ENCODE data around the gene OR10D3.
"Not testable (repeated sequence)": the region's sequence is repeated elsewhere in the genome, so short reads cannot be mapped to it uniquely, and the experiment has no call there.

OR10D3 gene, protein sequence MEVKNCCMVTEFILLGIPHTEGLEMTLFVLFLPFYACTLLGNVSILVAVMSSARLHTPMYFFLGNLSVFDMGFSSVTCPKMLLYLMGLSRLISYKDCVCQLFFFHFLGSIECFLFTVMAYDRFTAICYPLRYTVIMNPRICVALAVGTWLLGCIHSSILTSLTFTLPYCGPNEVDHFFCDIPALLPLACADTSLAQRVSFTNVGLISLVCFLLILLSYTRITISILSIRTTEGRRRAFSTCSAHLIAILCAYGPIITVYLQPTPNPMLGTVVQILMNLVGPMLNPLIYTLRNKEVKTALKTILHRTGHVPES

DNA sequence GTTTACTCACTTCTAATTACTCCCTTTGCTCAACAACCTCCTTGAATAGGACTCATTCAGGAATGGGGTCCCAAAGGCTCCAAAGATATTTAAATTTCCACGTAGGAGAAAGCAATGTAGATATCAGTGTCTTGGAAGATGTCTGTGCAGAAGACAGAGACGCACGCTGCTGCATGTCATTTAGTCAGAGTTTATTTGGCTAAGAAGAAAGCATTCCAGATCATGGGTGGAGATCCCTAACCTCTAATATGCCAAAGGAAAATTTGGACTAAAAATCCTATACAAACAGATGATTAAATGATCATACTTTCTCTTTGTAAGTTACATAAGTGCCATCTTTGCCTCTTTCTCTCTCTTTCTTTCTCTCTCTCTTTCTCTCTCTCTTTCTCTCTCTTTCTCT lies at the start of gene OR10D3:
TSS of gene OR10D3 (plus strand) at position 278 of the 400 bp plus-strand sequence. CDS start 1,925 bp downstream, outside the sequence.
- no peak within 1 kb of the TSS for H3K4me3 Mint-ChIP-seq
- H3K27me3 Mint-ChIP-seq: peaks cover 4% of the 10 kb centered on the region
- H3K9me3 Mint-ChIP-seq (ENCODE audit: low read depth): no peaks in the 10 kb centered on the region
- H3K4me1 Mint-ChIP-seq (ENCODE audit: low read depth): no peaks in the 10 kb centered on the region
- H3K27ac Mint-ChIP-seq: no peak within 1 kb of the TSS
- H3K36me3 Mint-ChIP-seq: no peaks in the 10 kb centered on the region

DNA sequence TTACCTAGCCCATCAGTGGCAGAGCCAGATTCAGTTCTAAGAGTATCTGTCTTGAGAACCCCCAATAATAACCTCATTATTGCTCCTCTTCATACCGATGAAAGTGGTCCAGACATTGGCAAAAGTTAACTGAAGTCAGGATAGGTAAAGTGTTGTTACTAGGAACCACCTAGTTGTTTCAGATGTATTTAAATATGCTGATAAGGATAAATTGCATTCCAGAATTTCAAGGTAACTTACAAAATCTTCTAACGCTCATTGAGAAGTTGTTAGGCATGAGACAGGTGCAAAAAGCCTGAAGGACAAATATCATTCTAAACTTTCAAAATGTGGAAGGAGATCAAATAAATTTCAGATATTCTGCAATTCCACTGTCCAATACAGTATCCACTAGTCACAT lies 40.1 kb upstream of the OR10D3 start:
- H3K27me3 Mint-ChIP-seq: no peaks in the 10 kb centered on the region
- no peak overlapping the region for H3K27ac Mint-ChIP-seq
- H3K4me3 Mint-ChIP-seq: no peak overlapping the region
- peaks cover 33% of the 10 kb centered on the region for H3K36me3 Mint-ChIP-seq
- no peaks in the 10 kb centered on the region for H3K4me1 Mint-ChIP-seq (ENCODE audit: low read depth)
- no peaks in the 10 kb centered on the region for H3K9me3 Mint-ChIP-seq (ENCODE audit: low read depth)

DNA sequence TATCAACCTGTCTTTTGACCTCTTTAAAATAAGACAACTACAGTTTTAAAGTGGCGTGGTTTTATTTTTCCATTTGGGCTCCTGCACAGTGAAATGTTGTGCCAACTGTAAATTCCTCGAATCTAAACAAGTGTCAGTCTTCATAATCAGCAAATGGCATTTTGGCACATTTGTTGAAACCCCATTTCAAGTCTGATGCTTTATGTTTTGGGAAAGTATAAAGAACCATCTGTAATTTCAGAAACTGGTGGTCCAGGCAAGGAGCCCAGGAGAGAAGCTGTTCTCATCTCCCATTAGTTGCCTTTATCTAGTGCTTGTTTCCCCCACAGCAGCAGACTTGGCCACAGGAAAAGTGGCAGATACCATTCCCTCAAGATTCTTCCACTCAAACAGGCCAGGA lies 35.2 kb upstream of the OR10D3 start:
- Mint-ChIP-seq H3K9me3 (ENCODE audit: low read depth) (no peaks in the 10 kb centered on the region), H3K27me3 (no peaks in the 10 kb centered on the region), H3K36me3 (peaks cover 9% of the 10 kb centered on the region), H3K4me1 (ENCODE audit: low read depth) (no peaks in the 10 kb centered on the region), H3K4me3 (no peak overlapping the region), H3K27ac (no peak overlapping the region)

DNA sequence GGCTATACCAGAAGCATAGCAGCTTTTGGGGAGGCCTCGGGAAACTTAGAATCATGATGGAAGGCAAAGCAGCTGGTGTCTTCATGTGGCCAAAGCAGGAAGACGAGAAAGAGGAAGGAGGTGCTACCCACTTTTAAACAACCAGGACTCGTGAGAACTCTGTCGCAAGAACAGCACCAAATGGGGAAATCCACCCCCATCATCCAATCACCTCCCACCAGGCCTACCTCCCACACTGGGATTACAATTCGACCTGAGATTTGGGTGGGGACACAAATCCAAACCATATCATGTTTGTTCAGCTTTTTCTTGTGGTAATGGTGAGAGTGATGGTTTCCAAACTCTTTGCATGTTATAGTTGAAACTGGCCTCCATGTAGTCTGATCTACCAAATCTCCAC lies 32.5 kb upstream of the OR10D3 start:
- H3K27ac Mint-ChIP-seq: no peak overlapping the region
- peaks cover 6% of the 10 kb centered on the region for H3K36me3 Mint-ChIP-seq
- H3K27me3 Mint-ChIP-seq: no peaks in the 10 kb centered on the region
- no peak overlapping the region for H3K4me3 Mint-ChIP-seq
- no peaks in the 10 kb centered on the region for H3K9me3 Mint-ChIP-seq (ENCODE audit: low read depth)
- no peaks in the 10 kb centered on the region for H3K4me1 Mint-ChIP-seq (ENCODE audit: low read depth)

DNA sequence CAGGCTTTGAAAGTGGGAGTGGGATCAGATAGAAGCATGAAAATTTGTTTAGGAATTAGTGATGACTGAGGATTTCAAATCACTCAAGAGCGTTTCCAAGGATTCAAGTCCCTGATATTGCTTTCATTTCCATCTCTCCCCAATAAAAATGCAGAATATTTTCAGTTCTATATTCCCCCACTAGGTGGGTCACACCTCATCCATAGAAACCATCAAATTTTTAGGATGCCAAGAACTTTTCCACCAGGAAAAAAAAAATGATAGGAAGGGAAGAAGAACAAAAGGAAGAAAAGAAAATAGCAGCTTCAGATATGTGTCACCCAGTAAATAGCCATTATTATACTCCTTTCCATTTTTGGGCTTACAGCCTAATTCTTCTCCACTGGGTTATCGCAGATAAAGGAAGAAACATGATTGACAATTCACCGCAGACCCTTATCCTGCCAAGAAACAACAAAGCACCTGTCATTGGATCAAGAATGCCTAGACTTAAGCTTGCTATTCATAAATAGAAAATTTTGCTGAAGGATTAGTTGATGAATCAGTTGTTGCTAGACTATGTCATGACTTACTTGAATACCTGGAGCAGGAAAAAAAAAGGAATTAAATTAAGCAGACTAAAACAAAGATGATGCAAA lies 30.3 kb upstream of the OR10D3 start:
- Mint-ChIP-seq H3K27me3 (peaks cover 2% of the 10 kb centered on the region), H3K36me3 (peaks cover 3% of the 10 kb centered on the region), H3K4me1 (ENCODE audit: low read depth) (no peaks in the 10 kb centered on the region), H3K4me3 (no peak overlapping the region), H3K9me3 (ENCODE audit: low read depth) (no peaks in the 10 kb centered on the region), H3K27ac (no peak overlapping the region)

DNA sequence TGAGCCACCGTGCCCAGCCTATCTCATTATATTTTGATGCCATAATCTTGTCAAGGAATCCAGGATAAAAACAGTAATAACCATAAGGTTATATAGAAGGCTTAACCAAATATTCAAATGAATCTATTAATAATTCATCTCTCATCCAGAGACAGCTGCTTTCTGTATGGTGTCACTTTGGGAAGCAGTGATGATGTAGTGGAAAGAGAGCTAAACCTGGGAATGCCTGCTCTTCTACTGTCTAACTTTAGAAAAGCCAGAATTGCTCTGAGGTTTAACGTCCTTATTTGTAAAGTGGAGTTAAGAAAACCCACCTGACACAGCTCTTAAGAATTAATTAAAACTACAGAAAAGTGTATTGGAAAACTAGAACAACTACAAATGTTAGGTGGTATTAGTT lies 29.3 kb upstream of the OR10D3 start:
- Mint-ChIP-seq H3K27me3 (peaks cover 5% of the 10 kb centered on the region), H3K4me3 (no peak overlapping the region), H3K27ac (no peak overlapping the region), H3K36me3 (peaks cover 3% of the 10 kb centered on the region), H3K4me1 (ENCODE audit: low read depth) (no peaks in the 10 kb centered on the region), H3K9me3 (ENCODE audit: low read depth) (no peaks in the 10 kb centered on the region)

DNA sequence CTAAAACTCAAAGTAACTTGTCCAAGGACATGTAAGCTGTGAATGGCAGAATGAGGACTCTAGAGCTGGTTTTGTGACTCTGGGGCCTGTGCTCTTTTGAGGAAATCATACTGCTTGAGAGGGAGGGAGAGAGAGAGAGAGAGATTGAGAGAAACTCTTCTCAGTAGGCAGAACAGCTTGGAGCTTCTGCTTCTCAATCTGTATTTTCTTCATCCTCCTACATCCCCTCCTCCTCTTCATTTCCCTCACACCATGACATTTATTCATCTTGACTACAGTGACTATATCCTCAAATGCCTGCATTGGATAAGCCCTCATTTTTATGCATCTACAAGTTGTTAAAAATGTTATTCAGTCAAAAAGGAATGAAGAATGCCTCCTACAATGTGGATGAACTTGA lies 23.7 kb upstream of the OR10D3 start:
- no peak overlapping the region for H3K27ac Mint-ChIP-seq
- H3K9me3 Mint-ChIP-seq (ENCODE audit: low read depth): no peaks in the 10 kb centered on the region
- H3K4me3 Mint-ChIP-seq: no peak overlapping the region
- H3K4me1 Mint-ChIP-seq (ENCODE audit: low read depth): no peaks in the 10 kb centered on the region
- H3K27me3 Mint-ChIP-seq: peaks cover 9% of the 10 kb centered on the region
- no peaks in the 10 kb centered on the region for H3K36me3 Mint-ChIP-seq

DNA sequence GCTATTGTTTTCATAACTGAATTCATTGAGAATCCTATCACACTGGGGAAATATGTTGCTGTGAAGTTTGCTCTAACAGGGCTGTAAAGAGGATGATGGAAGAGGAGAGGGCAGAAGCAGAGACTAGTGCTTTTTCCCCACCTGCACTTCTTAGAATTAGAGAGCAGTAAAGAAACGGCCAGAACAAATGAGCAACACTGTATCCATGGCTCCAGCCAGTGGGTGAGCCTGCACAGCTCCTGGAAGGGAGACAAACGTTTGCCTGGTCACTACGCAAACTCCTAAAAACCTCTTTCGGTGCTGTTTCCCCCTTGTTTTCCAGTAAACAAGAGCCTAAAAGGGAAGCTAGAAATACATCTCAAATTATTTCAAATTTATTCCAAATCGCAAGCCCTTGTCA lies 22.2 kb upstream of the OR10D3 start:
- Mint-ChIP-seq H3K4me3 (no peak overlapping the region), H3K4me1 (ENCODE audit: low read depth) (no peaks in the 10 kb centered on the region), H3K36me3 (no peaks in the 10 kb centered on the region), H3K27ac (no peak overlapping the region), H3K9me3 (ENCODE audit: low read depth) (no peaks in the 10 kb centered on the region), H3K27me3 (peaks cover 11% of the 10 kb centered on the region)

DNA sequence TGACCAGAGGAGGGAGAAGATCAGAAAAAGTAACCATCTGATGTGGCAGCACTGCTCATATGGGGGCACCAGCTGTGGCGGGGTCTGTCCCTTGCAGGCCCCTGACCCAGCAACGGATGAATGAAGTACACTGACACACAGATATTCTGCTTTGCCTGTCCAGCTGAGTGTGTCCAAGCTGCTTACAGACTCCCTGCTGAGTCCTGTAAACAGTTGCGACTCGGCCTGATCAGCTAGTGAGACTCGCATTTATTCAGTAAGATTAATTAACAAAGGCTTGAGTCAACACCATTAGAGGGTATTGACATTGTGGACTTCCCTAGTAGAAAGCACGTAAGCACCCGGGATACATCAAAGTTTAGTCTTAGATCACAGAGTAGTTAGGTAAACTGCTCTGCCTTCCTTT lies 15.3 kb upstream of the OR10D3 start:
- H3K27ac Mint-ChIP-seq: no peak overlapping the region
- H3K9me3 Mint-ChIP-seq (ENCODE audit: low read depth): no peaks in the 10 kb centered on the region
- no peak overlapping the region for H3K4me3 Mint-ChIP-seq
- no peaks in the 10 kb centered on the region for H3K36me3 Mint-ChIP-seq
- no peaks in the 10 kb centered on the region for H3K4me1 Mint-ChIP-seq (ENCODE audit: low read depth)
- peaks cover 12% of the 10 kb centered on the region for H3K27me3 Mint-ChIP-seq

DNA sequence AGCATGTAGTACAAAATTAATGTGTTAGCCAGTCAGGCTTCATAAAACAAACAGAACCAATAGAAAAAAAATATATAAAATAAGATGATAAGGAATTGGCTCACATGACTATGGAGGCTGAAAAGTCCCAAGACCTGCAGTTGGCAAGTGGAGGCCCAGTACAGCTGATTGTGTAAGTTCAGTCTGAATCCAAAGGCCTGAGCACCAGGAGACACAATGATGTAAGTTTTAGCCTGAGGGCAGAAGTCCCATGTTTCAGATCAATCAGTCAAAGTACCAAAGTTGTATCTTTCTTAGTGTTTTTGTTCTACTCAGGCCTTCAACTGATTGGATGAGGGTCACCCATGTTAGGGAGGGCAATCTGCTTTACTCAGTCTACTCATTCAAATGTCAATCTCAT lies 14.3 kb upstream of the OR10D3 start:
- Mint-ChIP-seq H3K9me3 (ENCODE audit: low read depth) (no peaks in the 10 kb centered on the region), H3K4me1 (ENCODE audit: low read depth) (no peaks in the 10 kb centered on the region), H3K36me3 (no peaks in the 10 kb centered on the region), H3K27ac (no peak overlapping the region), H3K27me3 (peaks cover 12% of the 10 kb centered on the region), H3K4me3 (no peak overlapping the region)

DNA sequence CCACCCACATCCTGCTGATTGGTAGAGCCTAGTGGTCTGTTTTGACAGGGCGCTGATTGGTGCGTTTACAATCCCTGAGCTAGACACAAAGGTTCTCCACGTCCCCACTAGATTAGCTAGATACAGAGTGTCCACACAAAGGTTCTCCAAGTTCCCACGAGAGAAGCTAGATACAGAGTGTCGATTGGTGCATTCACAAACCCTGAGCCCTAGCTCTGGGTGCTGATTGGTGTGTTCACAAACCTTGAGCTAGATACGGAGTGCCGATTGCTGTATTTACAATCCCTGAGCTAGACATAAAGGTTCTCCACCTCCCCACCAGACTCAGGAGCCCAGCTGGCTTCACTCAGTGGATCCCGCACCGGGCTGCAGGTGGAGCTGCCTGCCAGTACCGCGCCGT lies 12.8 kb upstream of the OR10D3 start:
- not testable (repeated sequence) for H3K36me3 Mint-ChIP-seq; H3K9me3 Mint-ChIP-seq (ENCODE audit: low read depth); H3K4me1 Mint-ChIP-seq (ENCODE audit: low read depth); H3K27ac Mint-ChIP-seq; H3K4me3 Mint-ChIP-seq
- H3K27me3 Mint-ChIP-seq: peaks cover 12% of the 10 kb centered on the region

DNA sequence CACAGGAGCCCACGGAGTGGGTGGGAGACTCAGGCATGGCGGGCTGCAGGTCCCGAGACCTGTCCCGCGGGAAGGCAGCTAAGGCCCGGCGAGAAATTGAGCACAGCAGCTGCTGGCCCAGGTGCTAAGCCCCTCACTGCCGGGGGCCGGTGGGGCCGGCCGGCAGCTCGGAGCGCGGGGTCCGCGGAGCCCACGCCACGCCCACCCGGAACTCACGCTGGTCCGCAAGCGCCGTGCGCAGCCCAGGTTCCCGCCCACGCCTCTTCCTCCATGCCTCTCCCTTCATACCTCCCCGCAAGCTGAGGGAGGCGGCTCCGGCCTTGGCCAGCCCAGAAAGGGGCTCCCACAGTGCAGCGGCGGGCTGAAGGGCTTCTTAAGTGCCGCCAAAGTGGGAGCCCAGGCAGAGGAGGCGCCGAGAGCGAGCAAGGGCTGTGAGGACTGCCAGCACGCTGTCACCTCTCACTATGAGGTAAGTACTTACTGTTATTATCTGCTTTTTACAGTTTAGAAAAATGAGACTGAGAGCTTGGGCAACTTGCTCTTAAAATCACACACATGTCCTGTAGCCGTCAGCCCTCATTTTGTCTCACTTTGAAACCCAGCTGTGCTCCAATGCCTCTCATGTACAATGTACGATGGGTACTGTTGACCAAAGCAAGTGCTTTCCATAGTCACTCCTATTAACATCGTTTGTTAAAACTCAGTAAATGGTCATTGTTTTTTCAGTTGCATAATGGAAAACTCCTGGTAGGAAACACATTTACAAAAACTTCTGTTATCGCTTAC lies 12.2 kb upstream of the OR10D3 start:
- Mint-ChIP-seq H3K4me3 (no peak overlapping the region), H3K27me3 (peaks cover 10% of the 10 kb centered on the region), H3K27ac (no peak overlapping the region), H3K4me1 (ENCODE audit: low read depth) (no peaks in the 10 kb centered on the region), H3K36me3 (no peaks in the 10 kb centered on the region), H3K9me3 (ENCODE audit: low read depth) (no peaks in the 10 kb centered on the region)

DNA sequence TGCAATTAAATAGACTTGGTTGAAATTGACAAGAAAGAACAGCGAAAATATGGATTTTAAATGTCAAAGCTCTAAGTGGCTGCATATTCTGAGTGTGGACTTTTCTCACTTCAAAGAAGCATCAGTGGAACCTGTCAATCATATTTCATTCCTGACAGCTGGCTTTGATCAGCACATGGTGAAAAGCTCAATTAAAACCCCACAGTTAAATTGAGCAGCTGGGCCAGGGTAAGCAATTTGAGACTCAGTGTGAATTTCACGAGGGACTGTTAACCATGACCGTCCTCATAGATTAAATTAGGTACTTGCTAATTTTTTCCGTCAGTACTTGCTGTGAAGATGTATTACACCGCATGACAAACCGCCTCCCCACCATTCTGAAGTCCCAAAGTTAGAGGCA lies 11.0 kb upstream of the OR10D3 start:
- Mint-ChIP-seq H3K36me3 (no peaks in the 10 kb centered on the region), H3K9me3 (ENCODE audit: low read depth) (no peaks in the 10 kb centered on the region), H3K4me1 (ENCODE audit: low read depth) (no peaks in the 10 kb centered on the region), H3K4me3 (no peak overlapping the region), H3K27ac (no peak overlapping the region), H3K27me3 (peaks cover 7% of the 10 kb centered on the region)

DNA sequence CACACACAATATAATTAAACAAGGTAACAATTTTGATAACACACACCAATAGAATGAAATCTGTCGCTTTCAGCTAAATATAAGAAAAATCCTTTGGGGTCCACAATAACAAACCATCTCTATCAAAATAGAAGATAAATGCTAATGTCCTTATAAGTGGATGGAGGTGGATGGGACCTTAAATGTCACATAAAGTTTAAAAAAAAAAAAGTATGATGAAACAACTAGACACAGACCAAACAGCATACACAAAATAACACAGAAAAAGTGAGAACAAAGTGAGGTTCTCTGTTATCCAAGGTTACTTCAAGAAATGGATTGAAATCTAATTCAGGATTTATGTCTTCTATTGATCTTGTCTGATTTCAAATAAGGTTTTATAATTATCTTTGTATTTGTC lies 10.5 kb upstream of the OR10D3 start:
- peaks cover 3% of the 10 kb centered on the region for H3K27me3 Mint-ChIP-seq
- H3K4me3 Mint-ChIP-seq: no peak overlapping the region
- H3K4me1 Mint-ChIP-seq (ENCODE audit: low read depth): no peaks in the 10 kb centered on the region
- H3K36me3 Mint-ChIP-seq: no peaks in the 10 kb centered on the region
- no peak overlapping the region for H3K27ac Mint-ChIP-seq
- no peaks in the 10 kb centered on the region for H3K9me3 Mint-ChIP-seq (ENCODE audit: low read depth)

DNA sequence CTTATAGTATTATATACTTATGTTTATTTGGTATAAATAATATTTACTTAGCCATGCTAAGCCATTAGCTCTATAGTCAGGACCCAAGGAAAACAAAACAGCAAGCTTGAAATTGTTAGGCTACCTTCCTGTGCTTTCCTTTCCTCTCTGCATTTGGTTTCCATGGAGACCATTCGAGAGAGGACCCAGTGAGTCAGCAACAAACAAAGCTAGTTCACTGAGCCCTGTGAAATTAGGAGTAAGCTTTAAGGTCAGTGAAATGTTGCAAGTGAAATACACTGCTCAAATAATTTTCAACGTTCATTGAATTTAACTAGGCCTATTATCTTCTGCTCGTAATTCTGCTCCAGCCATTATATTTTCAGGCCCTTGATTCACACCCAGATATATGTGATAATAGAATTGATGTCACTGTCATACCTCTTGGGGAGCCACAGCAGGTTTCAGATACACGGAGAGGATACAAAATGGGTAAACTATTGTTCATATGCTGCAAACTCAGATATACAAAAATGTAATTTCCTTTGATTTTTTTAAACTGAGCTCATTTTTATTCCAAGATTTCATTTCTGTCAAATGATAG lies 9.1 kb upstream of the OR10D3 start:
- Mint-ChIP-seq H3K27ac (no peak overlapping the region), H3K4me3 (no peak overlapping the region), H3K27me3 (peaks cover 3% of the 10 kb centered on the region), H3K4me1 (ENCODE audit: low read depth) (no peaks in the 10 kb centered on the region), H3K36me3 (no peaks in the 10 kb centered on the region), H3K9me3 (ENCODE audit: low read depth) (no peaks in the 10 kb centered on the region)
